HG03097 (cell line): ENCODE data around the gene ZNF544.
"Not testable (repeated sequence)": the region's sequence is repeated elsewhere in the genome, so short reads cannot be mapped to it uniquely, and the experiment has no call there.

ENCODE experiments used
- ATAC-seq: cut with Tn5 transposase; IDR thresholded peaks from one replicate; pipeline ENCODE4 v1.9.1; 2021; ENCODE audit not compliant: unreplicated experiment, low FRiP score

The ZNF544 gene

DNA sequence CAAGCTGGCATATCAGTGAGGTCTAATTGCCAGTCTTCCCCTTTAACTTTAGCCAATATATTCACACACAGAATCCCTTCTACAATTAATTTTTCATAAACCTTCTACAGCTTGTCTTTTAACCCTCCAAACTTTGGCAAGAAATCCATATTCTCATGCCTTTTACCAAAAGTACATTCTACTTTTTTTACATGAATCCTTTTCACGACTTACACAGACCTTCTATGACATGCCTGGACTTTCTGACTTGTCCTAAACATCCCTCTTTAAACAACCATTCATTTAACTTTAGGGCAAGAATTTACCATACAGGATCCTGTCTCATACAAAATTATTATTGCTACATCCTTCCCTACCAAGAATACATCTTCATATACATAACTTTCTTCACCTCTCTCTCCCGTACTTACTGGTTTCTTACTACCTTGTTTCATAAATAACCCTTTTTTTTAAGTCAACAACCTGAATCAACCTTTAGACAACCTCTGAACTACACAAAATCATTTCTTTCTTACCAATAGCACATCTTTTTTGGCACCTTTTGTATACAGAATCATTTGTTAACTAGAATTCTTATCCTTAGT lies 23.5 kb downstream of the ZNF544 start:
- no peak for ATAC-seq

DNA sequence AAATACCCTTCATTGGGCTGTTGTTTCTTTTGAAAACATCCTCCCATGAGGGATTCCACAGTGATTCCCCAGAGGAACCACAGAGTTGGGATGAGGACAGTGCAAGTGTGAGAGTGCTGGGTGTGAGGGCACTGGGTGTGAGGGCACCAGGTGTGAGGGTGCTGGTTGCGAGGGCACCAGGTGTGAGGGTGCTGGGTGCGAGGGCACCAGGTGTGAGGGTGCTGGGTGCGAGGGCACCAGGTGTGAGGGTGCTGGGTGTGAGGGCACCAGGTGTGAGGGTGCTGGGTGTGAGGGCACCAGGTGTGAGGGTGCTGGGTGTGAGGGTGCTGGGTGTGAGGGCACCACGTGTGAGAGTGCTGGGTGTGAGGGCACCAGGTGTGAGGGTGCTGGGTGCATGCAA lies 29.5 kb downstream of the ZNF544 start:
- not testable (repeated sequence) for ATAC-seq

DNA sequence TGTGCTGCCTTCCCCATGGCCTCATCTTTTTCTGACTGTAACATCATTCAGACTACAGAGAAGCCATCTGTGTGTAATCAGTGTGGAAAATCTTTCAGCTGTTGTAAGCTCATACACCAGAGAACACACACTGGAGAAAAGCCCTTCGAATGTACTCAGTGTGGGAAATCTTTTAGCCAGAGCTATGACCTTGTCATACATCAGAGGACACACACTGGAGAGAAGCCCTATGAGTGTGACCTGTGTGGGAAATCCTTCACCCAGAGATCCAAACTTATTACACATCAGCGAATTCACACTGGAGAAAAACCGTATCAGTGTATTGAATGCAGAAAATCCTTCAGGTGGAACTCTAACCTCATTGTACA lies 32.9 kb downstream of the ZNF544 start:
- ATAC-seq = no peak

DNA sequence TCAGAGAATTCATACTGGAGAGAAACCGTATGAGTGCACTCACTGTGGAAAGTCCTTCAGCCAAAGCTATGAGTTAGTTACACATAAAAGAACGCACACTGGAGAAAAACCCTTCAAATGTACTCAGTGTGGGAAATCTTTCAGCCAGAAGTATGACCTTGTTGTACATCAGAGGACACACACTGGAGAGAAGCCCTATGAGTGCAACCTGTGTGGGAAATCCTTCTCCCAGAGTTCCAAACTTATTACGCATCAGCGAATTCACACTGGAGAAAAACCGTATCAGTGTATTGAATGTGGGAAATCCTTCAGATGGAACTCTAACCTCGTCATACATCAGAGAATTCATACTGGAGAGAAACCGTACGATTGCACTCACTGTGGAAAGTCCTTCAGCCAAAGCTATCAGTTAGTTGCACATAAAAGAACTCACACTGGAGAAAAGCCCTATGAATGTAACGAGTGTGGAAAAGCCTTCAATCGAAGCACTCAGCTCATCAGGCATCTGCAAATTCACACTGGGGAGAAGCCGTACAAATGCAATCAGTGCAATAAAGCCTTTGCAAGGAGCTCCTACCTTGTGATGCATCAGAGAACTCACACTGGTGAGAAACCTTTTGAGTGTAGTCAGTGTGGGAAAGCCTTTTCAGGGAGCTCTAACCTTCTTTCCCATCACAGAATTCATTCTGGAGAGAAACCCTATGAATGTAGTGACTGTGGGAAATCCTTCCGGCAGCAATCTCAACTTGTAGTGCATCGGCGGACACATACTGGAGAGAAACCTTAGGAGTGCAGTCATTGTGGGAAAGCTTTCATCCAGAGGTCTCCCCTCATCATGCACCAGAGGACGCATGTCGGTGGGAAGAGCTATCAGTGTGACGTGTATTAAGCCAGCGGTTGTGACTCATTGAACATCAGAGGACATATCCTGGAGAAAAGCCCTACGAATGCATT lies 33.5 kb downstream of the ZNF544 start:
- no peak for ATAC-seq

DNA sequence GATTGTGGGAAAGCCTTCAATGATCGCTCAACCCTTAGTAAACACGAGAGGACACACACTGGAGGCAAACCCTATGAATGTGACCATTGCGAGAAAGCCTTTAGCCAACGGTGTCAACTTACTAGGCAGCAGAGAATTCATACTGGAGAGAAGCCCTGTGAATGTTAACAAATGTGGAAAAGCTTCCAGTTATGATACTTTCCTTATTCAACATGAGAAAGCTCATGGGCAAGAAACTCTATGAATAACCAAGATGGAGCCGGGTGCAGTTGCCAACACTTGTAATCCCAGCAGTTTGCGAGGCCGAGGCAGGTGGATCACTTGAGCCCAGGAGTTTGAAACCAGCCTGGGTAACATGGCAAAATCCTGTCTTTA lies 34.2 kb downstream of the ZNF544 start:
- ATAC-seq = no peak

DNA sequence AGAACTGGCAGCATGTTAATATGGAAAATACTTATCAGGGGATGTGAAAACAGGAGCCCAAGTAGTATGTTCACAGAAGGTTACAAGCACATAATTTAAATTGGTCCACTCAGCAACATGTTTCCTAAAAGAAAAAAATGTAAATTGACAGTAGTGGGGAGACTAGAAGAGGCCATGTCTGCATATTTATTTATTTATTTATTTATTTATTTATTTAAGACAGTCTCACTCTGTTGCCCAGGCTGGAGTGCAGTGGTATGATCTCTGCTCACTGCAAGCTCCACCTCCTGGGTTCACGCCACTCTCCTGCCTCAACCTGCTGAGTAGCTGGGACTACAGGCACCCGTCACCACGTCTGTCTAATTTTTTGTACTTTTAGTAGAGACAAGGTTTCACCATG lies 36.4 kb downstream of the ZNF544 start:
- no peak for ATAC-seq

DNA sequence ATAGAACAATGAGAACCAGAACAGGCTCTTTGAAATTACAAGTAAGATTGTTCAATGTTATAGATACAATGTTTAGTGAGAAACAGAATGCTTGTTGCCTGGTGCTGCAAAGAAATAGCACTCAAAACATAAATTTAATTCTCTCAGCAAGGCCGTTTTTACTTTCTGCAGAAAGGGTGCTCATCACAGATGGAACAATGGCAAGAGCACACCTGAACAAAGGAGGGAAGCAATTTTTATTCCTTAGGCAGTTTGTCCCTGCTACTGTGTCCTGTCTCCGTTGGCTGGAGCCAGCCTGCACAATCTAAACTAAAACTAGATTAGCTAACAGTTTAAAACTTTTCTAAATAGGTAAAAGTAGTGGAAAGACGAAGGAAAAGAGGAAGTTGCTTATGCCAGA lies 39.6 kb downstream of the ZNF544 start:
- no peak for ATAC-seq

DNA sequence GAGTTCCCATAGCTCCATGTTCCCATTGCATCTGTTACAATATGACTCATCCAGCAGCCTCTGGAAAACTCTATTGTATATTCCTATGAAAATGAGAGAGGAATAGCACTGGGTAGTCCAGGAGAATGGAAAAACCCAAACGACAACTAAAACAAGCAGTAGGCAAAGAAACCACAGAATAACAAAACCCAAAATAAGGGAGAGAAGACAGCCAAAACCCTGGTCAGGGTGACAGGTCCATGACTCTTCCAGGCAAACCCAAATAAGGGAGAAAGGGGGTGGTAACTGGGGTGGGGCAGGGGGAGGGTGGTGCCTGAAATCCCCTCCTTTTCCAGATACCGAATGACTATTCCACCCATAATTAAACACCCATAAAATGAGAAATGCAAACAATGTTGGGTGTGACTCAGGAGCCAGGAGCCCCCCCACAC lies 46.1 kb downstream of the ZNF544 start:
- ATAC-seq = no peak

DNA sequence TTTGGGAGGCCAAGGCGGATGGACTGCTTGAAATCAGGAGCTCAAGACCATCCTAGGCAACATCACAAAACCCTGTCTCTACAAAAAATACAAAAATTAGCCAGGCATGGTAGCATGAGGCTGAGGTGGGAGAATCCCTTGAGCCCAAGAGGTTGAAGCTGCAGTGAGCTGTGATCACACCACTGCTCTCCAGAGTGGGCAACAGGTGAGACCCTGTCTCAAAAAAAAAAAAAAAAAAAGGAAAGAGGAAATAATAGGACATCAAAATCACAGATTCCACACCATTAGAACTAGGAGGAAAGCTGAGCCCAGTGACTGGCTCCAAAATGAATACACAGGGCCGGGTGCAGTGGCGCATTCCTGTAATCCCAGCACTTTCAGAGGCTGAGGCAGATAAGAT lies 46.9 kb downstream of the ZNF544 start:
- no peak for ATAC-seq

DNA sequence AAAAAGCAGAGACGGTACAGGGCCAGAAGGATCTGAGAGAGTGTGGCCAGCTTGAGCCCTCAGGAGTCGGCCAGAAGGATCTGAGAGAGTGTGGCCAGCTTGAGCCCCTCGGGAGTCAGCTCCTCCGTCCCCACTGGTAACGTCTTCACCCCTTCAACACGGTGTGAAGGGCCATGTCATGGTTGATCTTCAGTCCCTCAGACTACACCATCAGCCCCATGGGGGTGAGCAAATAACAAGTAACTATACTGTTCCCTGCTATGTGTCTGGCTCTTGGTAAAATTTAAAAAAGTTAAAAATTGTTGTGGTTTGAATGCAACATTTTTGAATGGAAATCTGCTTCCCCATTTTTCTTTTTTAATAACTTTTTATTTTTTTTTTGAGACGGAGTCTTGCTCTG lies 48.5 kb downstream of the ZNF544 start:
- no peak for ATAC-seq

DNA sequence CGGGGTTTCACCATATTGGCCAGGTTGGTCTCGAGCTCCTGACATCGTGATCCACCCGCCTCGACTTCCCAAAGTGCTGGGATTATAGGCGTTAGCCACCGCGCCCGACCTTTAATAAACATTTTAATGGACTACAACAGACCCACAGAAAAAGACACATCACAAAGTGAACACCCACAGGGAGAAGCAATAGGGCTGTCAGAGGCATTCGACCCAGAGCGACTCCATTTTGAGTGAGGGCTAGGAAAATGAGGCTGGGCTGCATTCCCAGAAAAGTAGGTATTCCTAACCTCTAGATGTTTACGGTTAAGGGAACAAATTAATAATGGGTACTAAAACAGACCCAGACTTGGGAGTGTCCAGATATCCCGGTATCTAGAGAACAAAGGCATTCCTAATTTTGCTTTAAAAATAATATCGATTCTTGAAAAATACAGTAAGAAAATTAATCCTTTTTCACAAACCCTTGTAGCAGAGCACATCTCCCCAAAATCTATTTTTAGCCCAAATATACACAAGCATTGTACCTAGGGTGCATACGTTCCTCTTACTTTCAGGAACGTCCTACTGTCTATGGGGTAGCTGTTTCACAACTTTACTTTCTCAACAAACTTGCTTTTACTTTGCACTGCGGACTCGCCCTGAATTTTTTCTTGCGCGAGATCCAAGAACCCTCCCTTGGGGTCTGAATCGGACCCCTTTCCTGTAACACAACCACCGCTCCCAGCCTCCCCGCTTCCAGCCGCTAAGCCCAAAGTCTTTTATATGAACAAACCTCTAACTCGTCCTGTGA lies 49.2 kb downstream of the ZNF544 start:
- ATAC-seq = no peak

DNA sequence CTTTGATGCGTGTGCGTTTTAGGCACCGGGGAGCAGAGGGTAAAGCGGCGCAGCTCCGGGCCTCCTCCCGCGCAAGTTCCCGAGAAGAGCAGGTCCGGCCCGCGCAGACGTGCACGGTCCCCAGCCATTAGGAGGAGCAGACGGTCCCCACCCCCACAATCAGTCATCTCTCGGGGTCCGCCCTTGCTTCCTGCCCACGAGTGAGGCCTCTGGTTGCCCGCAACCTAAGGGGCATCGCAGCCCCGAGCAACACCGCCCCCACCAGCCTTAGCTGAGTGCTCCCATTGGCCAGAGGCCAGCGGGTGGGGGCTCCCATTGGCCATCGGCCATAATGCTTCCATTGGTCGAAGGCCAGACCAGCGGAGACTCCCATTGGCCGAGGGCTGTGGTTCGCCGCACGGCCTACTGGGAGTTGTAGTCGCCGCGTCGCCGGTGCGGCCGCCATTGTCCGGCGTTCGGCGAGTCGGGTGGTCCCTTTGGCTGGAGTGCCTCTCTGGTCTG lies 49.9 kb downstream of the ZNF544 start, which contains the start of gene ZNF8:
ZNF8 (plus strand) TSS at position 415 of the 501 bp plus-strand sequence. CDS start 127 bp downstream, outside the sequence.
- ATAC-seq = peak; percentile 97

DNA sequence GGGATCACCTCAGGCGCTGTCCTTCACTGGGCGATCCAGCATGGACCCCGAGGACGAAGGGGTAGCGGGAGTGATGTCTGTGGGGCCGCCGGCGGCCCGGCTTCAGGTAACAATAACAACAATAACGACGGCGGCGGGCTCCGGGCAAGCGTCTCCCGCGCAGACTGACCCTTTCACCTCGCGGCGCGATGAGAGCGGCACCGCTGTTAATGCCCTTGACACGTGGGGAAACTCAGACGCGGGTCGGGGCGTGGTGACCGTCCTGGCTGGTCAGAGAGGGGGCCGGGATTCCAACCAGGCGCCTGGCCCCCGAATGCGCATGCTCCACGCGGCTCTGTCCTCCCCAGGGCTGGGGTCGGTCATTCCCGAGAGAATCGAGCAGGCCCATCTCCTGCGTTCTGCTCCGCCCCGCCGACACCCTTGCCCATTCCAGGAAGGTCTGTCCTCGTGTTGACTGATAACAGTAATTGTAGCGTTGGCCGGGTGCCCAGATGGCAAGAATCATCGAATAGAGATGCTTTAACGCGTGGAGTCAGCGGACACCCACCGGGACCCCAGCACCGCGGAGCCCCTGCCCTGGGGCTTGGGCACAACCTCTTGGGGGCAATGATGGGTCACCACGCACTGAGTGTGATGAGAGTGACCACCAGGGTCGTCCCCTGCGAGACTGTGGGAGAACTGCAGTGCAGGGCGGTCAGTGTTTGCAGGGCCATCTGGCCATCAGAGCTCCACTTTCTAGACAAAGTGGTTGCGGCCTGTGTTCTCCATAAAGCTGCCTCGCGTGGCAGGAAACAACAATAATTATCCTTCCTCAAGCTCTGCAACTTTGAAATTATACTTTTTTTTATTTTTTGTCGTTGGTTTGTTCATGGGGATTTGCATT lies 50.6 kb downstream of the ZNF544 start:
- peak; percentile 25 for ATAC-seq

DNA sequence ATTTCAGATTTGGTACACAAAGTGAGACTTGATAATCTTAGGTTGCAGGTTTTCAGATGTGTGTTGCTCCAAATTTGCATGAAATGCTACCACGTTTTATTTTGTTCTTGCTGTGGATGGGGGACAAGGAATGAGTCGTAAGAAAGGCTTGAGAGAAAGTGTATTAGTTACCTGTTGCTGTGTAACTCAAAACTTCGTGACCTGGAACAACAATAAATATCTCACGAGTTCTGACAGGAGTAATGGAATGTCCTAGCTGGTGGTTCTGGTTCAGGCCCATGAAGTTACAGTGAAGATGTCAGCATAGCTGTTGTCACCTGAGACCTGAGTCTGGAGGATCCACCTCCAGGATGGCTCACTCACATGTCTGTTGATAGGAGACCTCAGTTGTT lies 51.2 kb downstream of the ZNF544 start:
- ATAC-seq = no peak

DNA sequence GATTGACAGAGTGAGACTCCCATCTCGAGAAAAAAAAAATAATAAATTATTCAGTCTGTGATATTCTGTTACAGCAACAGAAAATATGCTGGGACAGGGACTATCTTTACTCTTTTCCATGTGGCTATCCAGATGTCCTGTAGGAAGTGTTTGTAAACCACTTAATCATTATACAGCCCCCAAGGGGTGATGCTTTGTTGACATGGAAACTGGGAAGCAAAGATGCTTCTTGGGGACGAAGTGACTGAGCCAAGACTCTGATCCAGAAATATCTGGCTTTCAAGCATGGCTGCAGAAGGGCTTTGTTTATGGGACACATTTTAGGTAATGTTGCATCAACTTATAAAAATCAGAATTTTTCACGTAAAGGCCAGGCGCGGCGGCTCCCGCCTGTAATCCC lies 55.5 kb downstream of the ZNF544 start:
- no peak for ATAC-seq

DNA sequence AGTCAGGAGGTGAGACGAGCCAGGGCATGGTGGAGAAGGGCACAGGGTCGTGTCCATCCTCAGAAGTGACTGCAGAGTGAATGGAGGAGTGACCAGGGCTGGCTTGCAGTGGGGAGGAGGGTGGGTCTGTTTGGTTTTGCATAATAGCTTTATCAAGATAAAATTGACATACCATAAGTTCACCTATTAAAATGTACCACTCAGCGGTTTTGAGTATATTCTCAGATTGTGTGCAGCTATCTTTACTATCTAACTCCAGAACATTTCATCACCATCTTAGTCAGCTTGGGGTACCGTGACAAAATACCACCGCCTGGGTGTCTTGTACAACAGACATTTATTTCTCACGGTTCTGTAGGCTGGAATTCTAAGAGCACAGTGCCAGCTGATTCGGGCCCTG lies 63.2 kb downstream of the ZNF544 start:
- no peak for ATAC-seq

DNA sequence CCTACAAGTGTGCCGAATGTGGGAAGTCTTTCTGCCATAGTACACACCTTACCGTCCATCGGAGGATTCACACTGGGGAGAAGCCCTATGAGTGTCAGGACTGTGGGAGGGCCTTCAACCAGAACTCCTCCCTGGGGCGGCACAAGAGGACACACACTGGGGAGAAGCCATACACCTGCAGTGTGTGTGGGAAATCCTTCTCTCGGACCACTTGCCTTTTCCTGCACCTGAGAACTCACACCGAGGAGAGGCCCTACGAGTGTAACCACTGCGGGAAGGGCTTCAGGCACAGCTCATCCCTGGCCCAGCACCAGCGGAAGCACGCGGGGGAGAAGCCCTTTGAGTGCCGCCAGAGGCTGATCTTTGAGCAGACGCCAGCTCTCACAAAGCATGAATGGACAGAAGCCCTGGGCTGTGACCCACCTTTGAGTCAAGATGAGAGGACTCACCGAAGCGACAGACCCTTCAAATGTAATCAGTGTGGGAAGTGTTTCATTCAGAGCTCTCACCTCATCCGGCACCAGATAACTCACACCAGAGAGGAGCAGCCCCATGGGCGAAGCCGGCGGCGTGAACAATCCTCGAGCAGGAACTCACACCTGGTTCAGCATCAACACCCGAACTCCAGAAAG lies 66.1 kb downstream of the ZNF544 start:
- no peak for ATAC-seq

DNA sequence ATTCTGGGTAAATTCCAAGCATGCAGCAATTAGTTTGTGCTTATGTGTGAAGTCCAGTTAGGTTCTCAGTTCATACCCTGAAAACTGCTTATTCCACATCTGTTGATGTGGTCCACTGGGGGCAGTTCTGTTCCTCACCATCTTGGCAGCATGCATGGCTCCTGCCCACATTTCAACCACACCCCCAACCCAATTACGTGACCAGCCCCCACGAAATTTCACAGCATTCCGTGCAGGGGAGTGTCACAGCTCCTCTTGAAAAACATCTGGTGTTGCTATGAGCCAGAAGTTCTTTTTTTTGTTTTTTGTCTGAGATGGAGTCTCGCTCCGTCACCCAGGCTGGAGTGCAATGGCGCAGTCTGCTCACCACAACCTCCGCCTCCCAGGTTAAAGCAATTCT lies 67.4 kb downstream of the ZNF544 start:
- no peak for ATAC-seq

DNA sequence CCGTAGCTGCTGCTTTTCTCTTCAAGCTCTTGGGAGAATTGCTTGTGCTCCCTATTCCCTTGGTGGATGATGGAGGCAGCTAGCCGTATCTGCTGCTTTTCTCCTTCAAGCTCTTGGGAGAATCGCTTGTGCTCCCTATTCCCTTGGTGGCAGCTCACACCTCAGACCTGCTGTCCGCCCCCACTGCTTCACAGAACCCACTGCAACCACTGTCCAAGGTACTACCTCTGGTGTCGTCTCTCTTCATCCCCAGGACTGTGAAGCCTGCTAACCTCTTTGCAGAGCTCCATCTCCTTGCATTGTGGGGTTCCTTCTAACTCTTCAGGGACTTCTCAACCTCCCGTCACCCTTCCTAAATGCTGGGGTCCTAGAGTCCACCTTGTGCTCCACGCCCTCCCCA lies 71.9 kb downstream of the ZNF544 start:
- ATAC-seq = no peak

DNA sequence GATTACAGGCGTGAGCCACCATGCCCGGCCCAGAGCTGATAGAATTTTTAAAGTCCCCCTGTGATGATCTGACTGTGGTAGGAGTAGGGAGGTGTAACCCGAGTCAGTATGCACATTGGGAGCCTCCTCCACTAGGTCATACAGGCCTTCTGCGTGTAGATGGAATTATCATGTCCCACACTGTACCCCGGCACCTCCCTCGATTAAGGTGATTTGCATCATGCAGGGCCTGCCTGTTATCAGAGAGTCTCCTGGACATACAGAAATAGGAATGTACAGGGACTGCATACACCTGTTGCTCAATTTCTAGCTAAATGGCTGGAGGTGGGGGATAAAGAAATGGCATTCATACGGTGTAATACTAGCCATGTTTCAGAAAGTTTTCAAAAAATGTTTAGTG lies 75.5 kb downstream of the ZNF544 start:
- ATAC-seq = no peak
